Ovary (tissue), 3 donors: Measurements from ENCODE around the gene MOSPD2.

ENCODE experiments used
- CTCF ChIP-seq, 3 donors: fragments of 450-650 bp in 2 of 3; fragments of 200-600 bp in 1 of 3; IDR thresholded peaks; one replicate each; pipeline versions ENCODE4 v1.5.1 to v1.8.0; 2016 to 2022; ENCODE audit warnings: antibody characterized with exemption in 3 of 3, mild to moderate bottlenecking in 1 of 3
- EP300 ChIP-seq: sonication (generic); formaldehyde crosslinking; IDR thresholded peaks from one replicate; pipeline ENCODE4 v1.6.1; 2017; ENCODE audit warnings: antibody characterized with exemption
- POLR2A ChIP-seq: fragments of 450-650 bp; IDR thresholded peaks from one replicate; pipeline ENCODE4 v1.6.1; 2017; ENCODE audit warnings: antibody characterized with exemption, mild to moderate bottlenecking, moderate library complexity
- donor health status: DM: no; HTN: no; CAD: no.

DNA sequence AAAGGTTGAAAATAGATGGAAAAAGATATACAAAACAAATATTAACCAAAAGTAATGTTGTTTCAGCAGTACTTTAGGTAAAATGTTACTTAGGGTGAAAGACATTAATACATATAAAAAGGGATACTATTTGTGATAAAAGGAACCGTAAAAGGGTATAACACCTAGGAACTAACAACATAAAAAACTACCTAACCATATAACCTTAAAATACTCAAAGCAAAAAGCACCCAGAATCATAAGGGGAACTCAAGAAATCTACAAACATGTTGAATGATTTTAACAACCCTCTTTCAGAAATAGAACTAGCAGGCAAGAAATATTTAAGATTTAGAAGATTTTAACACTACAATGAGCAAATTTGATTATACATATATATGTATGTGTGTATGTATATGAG is 11.5 kb downstream of the MOSPD2 start:
- TF ChIP-seq CTCF (IDR thresholded peaks at IDR 0.05) (no peak), EP300 (no peak), POLR2A (no peak)
